ENCODE measurements around the gene RPRD1B.

DNA sequence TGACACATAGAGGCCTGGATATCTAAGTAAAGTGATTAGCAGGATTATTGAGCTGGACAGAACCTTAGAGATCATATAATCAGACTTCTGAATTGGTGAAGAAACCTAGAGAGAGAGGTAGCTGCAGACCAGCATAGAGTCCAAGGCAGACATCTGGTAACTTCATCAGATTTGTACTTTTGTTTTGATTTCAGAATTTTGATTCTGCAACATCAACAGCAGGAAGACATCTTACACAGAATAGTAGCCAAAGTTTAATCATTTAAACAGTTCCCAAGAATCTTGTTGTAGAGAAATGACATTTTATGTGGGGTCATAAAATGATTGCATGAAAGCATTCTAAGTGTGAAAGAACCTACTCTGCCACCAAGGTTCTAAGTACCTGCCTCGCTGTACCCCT lies 39.4 kb downstream of the RPRD1B start:
- TF ChIP-seq, protein P1, sequence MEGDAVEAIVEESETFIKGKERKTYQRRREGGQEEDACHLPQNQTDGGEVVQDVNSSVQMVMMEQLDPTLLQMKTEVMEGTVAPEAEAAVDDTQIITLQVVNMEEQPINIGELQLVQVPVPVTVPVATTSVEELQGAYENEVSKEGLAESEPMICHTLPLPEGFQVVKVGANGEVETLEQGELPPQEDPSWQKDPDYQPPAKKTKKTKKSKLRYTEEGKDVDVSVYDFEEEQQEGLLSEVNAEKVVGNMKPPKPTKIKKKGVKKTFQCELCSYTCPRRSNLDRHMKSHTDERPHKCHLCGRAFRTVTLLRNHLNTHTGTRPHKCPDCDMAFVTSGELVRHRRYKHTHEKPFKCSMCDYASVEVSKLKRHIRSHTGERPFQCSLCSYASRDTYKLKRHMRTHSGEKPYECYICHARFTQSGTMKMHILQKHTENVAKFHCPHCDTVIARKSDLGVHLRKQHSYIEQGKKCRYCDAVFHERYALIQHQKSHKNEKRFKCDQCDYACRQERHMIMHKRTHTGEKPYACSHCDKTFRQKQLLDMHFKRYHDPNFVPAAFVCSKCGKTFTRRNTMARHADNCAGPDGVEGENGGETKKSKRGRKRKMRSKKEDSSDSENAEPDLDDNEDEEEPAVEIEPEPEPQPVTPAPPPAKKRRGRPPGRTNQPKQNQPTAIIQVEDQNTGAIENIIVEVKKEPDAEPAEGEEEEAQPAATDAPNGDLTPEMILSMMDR (IDR thresholded peaks at IDR 0.05; ENCODE audit: low read length), result no peak
- TF ChIP-seq EZH2 (IDR thresholded peaks at IDR 0.05; ENCODE audit: borderline replicate concordance, low read length), result no peak

Measured in OCI-LY1 (cell line).